ENCODE results near the gene U2AF2.
"Not testable (repeated sequence)": the region's sequence is repeated elsewhere in the genome, so short reads cannot be mapped to it uniquely, and the experiment has no call there.

Gene U2AF2

DNA sequence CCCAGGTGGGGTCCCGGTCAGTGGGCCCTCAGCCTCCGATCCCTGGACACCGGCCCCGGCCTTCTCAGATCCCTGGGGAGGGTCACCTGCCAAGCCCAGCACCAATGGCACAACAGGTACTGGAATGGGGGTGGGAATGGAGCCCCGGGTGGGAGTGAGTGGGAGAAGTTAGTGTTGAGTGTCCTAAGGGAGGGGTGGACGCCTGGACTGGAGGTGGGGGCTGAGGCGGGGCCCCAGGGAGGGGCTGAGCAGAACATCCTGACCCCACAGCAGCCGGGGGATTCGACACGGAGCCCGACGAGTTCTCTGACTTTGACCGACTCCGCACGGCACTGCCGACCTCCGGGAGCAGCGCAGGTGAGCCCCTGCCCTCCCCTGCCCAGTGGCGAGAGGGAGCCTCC is 37.8 kb downstream of the U2AF2 start:
- no peak for DNase-seq

DNA sequence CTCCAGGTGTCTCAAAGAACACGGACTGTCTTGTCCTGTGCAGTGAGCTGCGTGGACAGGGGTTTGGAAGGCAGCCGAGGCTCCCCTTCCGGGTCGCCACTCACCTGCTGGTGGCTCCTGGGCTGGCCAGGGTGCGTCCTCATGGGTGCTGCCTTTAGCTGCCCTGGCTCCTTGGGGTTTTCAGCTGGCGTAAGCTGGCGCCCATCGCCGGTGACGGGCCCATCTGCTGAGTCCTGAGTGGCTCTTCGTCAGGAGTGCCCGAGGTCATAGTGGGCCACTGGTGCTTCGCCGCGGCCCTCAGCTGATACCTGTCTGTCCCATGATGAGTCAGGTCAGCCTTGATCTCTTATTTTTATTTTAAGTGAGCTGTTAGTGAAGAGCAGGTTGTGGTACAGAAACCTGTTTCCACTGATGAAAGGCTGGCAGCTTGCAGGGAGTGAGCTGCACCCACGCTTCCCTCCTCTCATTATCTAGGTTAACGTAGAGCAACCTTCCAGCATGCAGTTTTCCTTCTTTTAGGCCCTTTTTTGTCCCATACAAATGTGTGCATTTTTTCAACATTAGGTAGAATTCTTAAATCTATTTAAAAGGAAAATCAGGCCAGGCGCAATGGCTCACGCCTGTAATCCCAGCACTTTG is 38.6 kb downstream of the U2AF2 start:
- DNase-seq, result no peak

DNA sequence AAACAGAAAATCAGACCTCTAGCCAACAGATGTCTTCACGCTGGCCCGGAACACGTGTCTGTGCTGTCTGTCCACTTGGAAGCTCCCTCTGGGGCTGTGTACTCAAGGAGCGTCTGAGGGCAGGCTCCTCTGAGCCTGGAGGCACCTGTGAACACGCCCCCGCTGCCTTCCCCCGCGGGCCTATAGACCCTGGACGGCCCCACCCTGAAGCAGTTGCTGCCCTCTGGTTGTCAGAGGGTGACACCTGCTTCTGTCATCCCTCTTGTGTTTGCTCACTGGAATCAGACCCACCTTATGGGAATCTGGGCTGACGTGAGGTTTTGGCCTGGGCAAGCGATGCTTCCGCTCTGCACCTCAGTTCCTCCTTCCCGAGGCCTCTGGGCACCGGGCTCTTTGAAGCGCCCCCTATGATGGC is 39.4 kb downstream of the U2AF2 start:
- no peak for DNase-seq

DNA sequence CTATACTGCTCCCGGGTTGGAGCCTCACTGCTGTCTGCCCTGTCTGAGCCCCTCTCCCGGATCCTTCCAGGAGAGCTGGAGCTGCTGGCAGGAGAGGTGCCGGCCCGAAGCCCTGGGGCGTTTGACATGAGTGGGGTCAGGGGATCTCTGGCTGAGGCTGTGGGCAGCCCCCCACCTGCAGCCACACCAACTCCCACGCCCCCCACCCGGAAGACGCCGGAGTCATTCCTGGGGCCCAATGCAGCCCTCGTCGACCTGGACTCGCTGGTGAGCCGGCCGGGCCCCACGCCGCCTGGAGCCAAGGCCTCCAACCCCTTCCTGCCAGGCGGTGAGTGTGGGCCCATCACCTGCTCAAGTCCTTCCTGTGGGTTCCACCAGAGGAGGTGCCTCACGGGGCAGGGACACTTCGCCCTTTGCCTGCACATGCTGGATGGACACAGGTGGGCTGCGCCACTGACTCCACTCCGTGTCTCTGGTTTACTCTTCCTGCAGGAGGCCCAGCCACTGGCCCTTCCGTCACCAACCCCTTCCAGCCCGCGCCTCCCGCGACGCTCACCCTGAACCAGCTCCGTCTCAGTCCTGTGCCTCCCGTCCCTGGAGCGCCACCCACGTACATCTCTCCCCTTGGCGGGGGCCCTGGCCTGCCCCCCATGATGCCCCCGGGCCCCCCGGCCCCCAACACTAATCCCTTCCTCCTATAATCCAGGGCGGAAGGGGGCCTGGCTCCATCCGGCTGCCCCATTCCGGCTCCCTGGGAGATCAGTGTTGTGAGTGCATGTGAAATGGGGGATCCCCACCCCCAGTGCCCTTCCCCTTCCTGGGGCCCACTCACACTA is 40.0 kb downstream of the U2AF2 start:
- DNase-seq, result no peak

DNA sequence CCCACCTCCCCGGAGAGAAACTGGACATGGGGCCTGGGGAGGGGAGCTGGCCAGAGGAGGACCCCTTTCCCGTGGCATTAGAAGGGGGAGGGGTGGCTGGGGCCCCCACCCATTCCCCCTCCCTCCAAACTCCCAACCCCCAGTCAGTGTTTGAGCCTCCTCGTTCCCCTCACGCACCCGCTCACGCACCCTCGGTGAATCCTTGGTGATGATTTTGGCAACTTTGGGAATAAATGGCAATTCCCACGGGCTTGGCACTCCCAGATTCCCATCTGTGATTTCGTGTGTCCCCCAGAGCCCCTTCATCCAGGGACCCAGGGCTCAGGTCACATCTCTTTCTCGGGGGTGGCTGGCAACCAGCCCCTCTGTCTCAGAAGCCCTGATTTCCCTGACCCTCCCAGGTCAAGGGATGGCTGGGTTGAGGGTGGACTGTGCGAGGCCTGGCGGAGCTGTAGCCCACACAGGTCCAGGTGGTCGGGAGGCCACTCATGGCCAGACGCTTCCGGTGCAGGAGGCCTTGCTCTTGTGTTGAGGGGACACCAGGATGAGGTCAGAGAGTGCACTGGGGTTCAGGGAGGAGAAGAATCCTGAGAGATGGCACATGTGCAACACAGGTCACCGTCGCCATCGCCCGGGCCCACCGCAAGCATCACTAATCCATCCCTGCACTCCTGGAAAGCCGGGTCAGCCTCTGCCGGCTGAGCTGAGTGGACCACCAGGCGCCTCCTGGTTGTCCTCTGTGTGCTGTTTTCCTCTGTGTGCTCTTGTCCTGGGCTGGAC is 40.9 kb downstream of the U2AF2 start:
- no peak for DNase-seq

DNA sequence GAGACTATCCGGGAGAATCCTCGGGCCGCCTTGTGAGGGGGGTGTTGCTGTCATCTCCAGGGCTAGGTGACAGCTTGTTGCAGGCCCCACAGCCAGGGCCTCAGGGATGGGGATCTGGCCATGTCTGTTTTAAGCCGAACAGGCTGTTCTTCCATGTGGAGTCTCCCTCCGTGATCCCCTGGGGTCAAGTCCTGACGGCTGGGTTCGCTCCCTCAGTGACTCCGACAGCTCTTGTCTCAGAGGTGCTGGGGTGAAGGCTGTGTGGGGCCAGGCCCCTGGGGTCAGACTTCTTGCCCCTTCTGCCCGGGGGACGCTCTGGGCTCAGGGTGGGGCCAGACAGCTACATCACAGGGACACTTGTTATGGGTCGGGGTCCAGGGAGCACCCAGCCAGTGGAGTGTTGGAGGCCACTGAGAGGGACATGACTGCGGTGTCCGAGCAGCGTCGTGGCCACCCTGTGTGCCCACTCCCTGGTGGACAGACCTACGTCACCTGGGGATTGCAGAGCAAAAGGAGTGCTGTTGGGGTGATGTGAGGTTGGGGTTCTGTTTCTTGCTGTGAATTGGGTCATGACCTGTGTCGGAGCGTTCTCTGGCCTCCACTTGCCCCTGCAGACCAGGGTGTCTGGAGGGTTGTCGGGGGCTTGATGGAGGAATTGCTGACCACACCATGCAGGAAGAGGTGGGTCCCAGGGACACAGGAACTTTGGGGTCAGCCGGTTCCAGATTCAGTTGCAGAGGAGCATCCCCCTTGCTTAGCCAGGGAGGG is 41.6 kb downstream of the U2AF2 start:
- no peak for DNase-seq

DNA sequence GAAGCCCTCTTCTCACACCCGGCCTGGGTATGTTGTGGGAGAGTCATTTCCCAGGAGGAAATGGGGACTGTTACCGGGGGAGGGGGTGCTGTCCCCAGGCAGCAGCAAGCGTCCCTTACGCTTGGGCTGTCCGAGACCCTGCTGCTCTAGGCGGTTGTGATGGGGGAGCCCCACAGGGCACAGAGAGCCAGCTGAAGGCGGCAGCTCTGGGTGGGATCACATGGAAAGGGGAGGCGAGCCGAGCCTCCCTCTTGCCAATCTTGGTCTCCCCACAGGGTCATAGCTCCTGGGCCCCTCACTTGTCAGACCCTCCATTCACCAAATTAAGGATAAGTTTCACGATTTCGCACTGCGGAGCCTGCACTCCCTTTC is 42.2 kb downstream of the U2AF2 start:
- no peak for DNase-seq

GRCh38 chr19:55697698-55698097 is 42.9 kb downstream of the U2AF2 start:
- no peak for DNase-seq

DNA sequence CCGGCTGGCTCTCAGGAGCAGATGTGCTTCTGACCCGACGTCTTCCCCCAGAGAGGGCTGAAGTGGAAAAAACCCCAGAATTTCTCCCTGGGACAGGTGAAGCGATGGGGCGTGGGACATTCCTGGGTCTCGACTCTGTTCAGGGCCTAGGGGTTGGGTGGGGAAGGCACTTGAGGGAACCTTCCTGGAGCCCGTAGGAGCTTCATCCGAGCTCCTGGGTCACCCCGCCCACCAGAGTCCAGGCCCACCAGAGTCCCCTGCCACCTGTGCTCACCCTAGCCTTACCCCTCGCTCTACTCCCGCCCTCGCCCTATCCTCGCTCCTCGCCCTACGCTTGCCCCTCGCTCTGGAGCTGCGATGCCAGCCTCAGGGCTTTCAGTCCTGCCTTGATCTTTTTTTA is 43.4 kb downstream of the U2AF2 start:
- DNase-seq, result no peak

DNA sequence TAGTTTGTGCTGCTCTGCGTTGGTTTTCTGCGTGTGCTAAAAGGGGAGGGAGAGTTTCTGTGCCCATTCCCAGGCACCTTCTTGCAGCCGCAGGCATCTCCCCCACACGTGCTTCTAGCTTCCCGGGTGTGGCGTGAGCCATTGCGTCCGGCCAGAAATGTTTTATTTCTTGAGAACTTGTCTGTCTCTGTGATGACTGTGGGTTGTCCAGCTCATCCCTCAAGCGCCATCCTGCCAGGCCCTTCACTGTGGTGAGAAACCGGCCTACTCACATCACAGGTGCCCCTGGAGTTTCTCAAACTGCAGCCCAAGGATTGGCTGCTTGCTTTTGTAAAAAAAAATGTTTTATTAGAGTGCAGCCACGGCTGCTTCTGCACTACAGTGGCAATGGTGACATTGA is 44.4 kb downstream of the U2AF2 start:
- DNase-seq, result no peak

DNA sequence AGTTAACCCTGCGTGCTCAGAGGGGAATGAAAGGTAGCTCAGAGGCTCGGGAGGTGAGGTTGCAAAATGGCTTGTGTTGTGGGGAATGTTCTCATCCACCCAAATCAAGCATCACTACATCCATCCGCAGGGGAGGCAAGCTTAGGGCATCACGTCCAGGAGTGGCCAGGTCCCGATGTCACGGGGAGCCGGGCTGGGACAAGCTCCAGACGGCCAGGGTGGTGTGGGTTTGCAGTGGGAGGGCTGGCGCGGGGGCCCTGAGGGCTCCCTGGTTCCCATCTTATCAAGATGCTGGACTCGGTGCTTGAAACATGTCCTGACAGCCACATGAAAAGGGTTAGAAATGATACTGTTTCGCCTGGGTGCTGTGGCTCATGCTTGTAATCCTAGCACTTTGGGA is 46.0 kb downstream of the U2AF2 start:
- no peak for DNase-seq

GRCh38 chr19:55702131-55702627 is 47.3 kb downstream of the U2AF2 start:
- DNase-seq, result no peak

DNA sequence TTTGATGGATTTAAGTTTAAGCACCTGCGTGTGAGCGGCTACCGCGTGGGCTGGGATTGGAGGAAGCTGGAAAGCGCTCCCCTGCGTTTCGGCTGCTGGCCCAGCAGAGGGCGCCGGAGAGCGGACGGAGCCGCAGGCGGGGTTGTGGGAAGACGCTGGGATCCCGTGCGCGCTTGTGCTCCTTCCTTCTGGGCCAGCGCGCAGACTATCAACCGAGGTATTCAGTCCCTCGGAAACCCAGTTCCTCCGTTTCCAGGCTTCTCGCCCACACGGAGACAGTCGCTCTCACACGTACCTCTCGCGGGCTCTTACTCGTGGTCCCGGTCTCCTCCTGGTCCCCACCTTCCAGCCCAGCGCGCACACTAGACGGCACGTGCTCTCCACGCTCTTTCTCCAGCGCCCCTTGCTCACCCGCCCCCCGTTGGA is 49.0 kb downstream of the U2AF2 start:
- no peak for DNase-seq

DNA sequence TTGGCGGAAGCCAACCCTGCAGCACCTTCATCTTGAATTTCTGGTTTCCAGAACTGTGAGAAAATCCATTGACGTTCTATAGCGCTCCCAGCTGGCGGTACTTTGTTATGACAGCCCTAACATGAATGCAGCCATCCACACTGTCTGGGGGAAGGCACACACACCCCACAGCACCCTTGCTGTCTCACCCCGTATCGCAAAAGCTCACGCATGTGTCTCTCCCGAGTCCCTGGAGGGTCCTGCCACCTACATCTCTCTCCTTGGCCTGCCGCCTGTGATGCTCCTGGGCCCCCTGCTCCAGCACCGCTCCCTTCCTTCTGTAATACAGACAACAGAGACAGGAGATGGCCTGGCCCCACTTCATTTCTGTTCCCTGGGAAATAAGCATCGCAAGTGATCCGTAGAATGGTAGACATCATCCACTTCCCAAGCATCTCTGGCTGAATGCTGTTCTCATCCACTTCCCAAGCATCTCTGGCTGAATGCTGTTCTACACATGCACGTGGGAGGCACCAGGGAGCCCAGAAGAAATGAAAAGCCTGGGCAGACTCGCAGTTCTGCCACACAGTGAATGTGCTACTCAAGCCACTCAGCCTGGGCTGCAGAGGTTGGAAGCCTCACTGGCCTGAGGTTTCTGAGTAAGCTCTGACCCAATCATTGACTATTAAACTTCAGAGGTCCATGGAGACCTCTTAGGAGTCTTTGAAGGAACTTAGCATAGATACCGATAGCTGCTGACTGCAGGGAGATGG is 49.8 kb downstream of the U2AF2 start:
- DNase-seq, result no peak

DNA sequence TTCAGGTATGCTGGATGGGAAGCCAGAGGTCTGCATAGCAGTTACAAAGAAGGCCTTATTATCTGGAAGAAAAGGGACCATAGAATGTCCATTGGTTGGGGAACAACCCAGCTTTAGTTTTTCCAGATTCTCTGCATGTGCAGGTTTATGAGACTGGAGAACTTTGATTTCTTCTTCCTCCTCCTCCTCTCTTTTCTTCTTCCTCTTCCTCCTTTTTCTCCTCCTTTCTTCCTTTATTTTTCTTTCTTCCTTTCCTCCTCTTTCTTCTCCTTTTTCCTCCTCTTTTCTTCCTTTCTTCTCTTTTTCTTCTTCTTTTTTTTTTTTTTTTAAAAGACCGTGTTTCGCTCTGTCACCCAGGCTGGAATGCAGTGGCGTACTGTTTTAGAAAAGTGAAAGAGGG is 51.1 kb downstream of the U2AF2 start:
- no peak for DNase-seq

GRCh38 chr19:55711719-55712118 is 56.9 kb downstream of the U2AF2 start:
- no peak for DNase-seq

DNA sequence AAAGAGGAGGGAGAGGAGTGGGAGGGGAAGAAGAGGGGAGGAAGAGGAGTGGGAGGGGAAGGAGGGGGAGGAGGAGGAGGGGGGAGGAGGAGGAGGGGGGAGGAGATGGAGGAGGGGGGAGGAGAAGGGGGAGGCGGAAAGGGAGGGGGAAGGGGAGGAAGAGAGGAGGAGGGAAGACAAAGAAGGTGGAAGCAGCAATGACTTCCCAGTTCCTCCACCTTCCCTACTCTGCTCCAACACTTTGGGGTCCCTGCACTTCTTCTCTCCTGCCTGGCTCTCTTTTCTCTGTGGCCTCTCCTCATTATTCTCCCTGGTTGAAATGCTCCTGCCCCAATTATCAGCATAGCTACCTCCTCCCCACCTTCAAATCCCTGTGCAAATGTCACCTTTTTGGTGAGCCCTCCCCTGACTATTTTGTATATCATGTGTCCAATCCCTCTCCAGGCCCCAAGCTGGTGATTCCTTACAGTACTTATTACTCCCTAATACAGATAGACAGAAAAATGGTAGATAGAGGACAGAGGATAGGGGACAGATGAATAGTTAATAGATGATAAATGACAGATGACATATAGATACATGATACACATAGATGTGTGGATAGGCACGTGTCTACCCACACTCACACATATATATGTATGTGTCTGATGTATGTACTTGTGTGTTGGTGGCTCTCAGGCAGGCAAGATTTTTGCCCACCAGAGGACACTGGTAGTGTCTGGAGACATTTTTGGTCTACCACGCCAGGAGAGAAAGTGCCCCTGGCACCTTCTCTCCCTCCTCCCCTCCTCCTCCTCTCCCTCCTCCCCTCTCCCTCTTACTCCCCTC is 58.2 kb downstream of the U2AF2 start:
- no peak for DNase-seq

GRCh38 chr19:55716531-55716930 is 61.7 kb downstream of the U2AF2 start:
- DNase-seq, result no peak

DNA sequence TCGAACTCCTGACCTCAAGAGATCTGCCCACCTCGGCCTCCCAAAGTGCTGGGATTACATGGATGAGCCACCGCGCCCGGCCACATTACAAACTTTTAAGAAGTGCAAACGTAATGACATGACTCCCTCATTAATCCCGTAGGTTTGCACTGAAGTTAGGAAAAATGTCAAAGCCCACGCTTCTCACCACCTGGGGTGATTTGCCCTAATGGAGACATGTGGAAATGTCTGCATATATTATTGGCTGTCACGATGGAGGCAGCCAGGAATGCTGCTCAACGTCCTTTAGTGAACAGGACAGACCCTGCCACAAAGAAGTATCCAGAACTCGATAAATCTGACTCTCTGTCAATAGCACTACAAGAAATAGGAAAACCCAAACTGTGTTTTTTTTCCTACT is 62.4 kb downstream of the U2AF2 start:
- no peak for DNase-seq

DNA sequence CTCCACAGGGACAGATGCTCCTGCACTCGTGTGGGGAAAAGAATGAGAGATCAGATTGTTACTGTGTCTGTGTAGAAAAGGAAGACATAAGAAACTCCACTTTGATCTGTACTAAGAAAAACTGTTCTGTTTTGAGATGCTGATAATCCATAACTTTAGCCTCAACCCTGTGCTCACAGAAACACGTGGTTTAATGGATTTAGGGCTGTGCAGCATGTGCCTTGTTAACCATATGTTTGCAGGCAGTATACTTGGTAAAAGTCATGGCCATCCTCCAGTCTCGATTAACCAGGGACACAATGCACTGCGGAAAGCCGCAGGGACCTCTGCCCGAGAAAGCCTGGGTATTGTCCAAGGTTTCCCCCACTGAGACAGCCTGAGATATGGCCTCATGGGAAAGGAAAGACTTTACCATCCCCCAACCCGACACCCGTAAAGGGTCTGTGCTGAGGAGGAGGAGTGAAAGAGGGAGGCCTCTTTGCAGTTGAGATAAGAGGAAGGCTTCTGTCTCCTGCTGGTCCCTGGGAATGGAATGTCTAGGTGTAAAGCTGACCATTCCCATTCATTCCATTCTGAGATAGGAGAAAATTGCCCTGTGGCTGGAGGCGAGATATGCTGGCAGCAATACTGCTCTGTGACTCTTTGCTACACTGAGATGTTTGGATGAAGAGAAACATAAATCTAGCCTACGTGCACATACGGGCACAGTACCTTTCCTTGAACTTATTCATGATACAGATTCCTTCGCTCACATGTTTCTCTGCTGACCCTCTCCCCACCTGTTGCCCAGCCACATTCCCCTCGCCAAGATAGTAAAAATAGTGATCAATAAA is 63.3 kb downstream of the U2AF2 start:
- DNase-seq, result not testable (repeated sequence)
